ENCODE results near the gene ANKMY2. TPM values are rescaled to one million over a fixed set of nuclear protein-coding genes. Genes with fewer than 3 reads are reported as not detected.

ANKMY2 gene
- total RNA-seq, 3 donors from 2014 or later (not counting 1 experiment from before 2014, with no cell fraction given), result 15.5 to 21.4 (median 19.4) TPM

- no peak for DNase-seq
- intact Hi-C loops (cut with micrococcal nuclease), result no loop called here
- H3K27ac ChIP-seq (ENCODE audit: low read length), result no peak overlapping the region
- Mint-ChIP-seq H3K9me3 (no peaks in the 10 kb centered on the region), H3K36me3 (no peaks in the 10 kb centered on the region), H3K4me1 (peaks cover 16 to 17% of the 10 kb centered on the region in 2 donors), H3K27me3 (ENCODE audit: low read depth in 2 of 2) (no peaks in the 10 kb centered on the region), H3K27ac (no peak overlapping the region), H3K4me3 (no peak overlapping the region)
- H3K4me1 ChIP-seq (ENCODE audit: control insufficient read depth, insufficient read depth, low read length), result no peaks in the 10 kb centered on the region
- H3K36me3 ChIP-seq (ENCODE audit: control insufficient read depth, insufficient read depth, low read length), result no peaks in the 10 kb centered on the region
- no peak for ATAC-seq
- no peaks in the 10 kb centered on the region for H3K9me3 ChIP-seq (ENCODE audit: control insufficient read depth, insufficient read depth, low read length)
- no peak for TF ChIP-seq CTCF (IDR thresholded peaks at IDR 0.05)
- no peaks in the 10 kb centered on the region for H3K27me3 ChIP-seq (ENCODE audit: control insufficient read depth, insufficient read depth, low read length)
- H3K4me3 ChIP-seq (ENCODE audit: low read length), result no peak overlapping the region
Measured at GRCh38 chr7:16655394-16655793, 9.8 kb upstream of the ANKMY2 start.

- no peaks in the 10 kb centered on the region for H3K27me3 ChIP-seq (ENCODE audit: control insufficient read depth, insufficient read depth, low read length)
Measured at GRCh38 chr7:16652888-16653287, 7.3 kb upstream of the ANKMY2 start.

GRCh38 chr7:16652240-16652583 is 6.7 kb upstream of the ANKMY2 start:
- intact Hi-C loops (cut with micrococcal nuclease), result no loop called here
- Histone ChIP-seq H3K36me3 (ENCODE audit: control insufficient read depth, insufficient read depth, low read length) (no peaks in the 10 kb centered on the region), H3K4me3 (ENCODE audit: low read length) (no peak overlapping the region), H3K9me3 (ENCODE audit: control insufficient read depth, insufficient read depth, low read length) (no peaks in the 10 kb centered on the region), H3K27me3 (ENCODE audit: control insufficient read depth, insufficient read depth, low read length) (no peaks in the 10 kb centered on the region), H3K27ac (ENCODE audit: low read length) (no peak overlapping the region), H3K4me1 (ENCODE audit: control insufficient read depth, insufficient read depth, low read length) (no peaks in the 10 kb centered on the region)
- Mint-ChIP-seq H3K27ac (no peak overlapping the region), H3K4me3 (no peak overlapping the region), H3K4me1 (peaks cover 29 to 34% of the 10 kb centered on the region in 2 donors), H3K36me3 (no peaks in the 10 kb centered on the region), H3K9me3 (no peaks in the 10 kb centered on the region), H3K27me3 (ENCODE audit: low read depth in 2 of 2) (no peaks in the 10 kb centered on the region)
- no peak for TF ChIP-seq CTCF (IDR thresholded peaks at IDR 0.05)
- DNase-seq (no peak), ATAC-seq (no peak)
- WGBS (ENCODE audit: insufficient coverage), result 97% methylated on average over 7 of the region's 7 CpGs

More at GRCh38 chr7:16652888-16653287, 7.3 kb upstream of the ANKMY2 start:
- no peaks in the 10 kb centered on the region for H3K27me3 Mint-ChIP-seq (ENCODE audit: low read depth in 2 of 2)
- intact Hi-C loops (cut with micrococcal nuclease), result no loop called here
- 89% methylated on average over 2 of the region's 2 CpGs for WGBS (ENCODE audit: insufficient coverage)
- Histone ChIP-seq H3K9me3 (ENCODE audit: control insufficient read depth, insufficient read depth, low read length) (no peaks in the 10 kb centered on the region), H3K4me1 (ENCODE audit: control insufficient read depth, insufficient read depth, low read length) (no peaks in the 10 kb centered on the region), H3K36me3 (ENCODE audit: control insufficient read depth, insufficient read depth, low read length) (no peaks in the 10 kb centered on the region), H3K27ac (ENCODE audit: low read length) (no peak overlapping the region), H3K4me3 (ENCODE audit: low read length) (no peak overlapping the region)
- H3K9me3 Mint-ChIP-seq, result no peaks in the 10 kb centered on the region
- H3K4me1 Mint-ChIP-seq, result peaks cover 27 to 28% of the 10 kb centered on the region in 2 donors
- no peak overlapping the region for H3K27ac Mint-ChIP-seq
- ATAC-seq (no peak), DNase-seq (no peak)
- TF ChIP-seq CTCF (IDR thresholded peaks at IDR 0.05), result no peak
- no peaks in the 10 kb centered on the region for H3K36me3 Mint-ChIP-seq
- no peak overlapping the region for H3K4me3 Mint-ChIP-seq

- H3K27ac ChIP-seq (ENCODE audit: low read length), result no peak overlapping the region
- H3K9me3 ChIP-seq (ENCODE audit: control insufficient read depth, insufficient read depth, low read length), result no peaks in the 10 kb centered on the region
- H3K27me3 Mint-ChIP-seq (ENCODE audit: low read depth in 2 of 2), result no peaks in the 10 kb centered on the region
- H3K4me3 ChIP-seq (ENCODE audit: low read length), result no peak overlapping the region
- no peak overlapping the region for H3K4me3 Mint-ChIP-seq
- no peaks in the 10 kb centered on the region for H3K36me3 ChIP-seq (ENCODE audit: control insufficient read depth, insufficient read depth, low read length)
- intact Hi-C loops (cut with micrococcal nuclease), result no loop called here
- peak in 1 of 2 donors; percentile 12 for DNase-seq
- H3K36me3 Mint-ChIP-seq, result no peaks in the 10 kb centered on the region
- no peaks in the 10 kb centered on the region for H3K9me3 Mint-ChIP-seq
- H3K4me1 ChIP-seq (ENCODE audit: control insufficient read depth, insufficient read depth, low read length), result peaks cover 3% of the 10 kb centered on the region
- H3K4me1 Mint-ChIP-seq, result peaks cover 35 to 40% of the 10 kb centered on the region in 2 donors
- no peak for ATAC-seq
- WGBS (ENCODE audit: insufficient coverage), result 57% methylated on average over 8 of the region's 9 CpGs
- H3K27me3 ChIP-seq (ENCODE audit: control insufficient read depth, insufficient read depth, low read length), result no peaks in the 10 kb centered on the region
- no peak overlapping the region for H3K27ac Mint-ChIP-seq
- no peak for TF ChIP-seq CTCF (IDR thresholded peaks at IDR 0.05)
Measured at GRCh38 chr7:16651396-16652239, 6.1 kb upstream of the ANKMY2 start.
